Mesenchymal stem cell (in vitro differentiated cells and primary cell): ENCODE measurements around the gene RPRD2.

Source experiments
- DNase-seq: peaks from one replicate; pipeline ENCODE4 v3.0.0-alpha.2; 2013
- H2AFZ ChIP-seq: one replicate; pipeline ENCODE4 v1.6.1; 2013; ENCODE audit warnings: low read depth, mild to moderate bottlenecking, control low read depth, inconsistent platforms, low read length, moderate library complexity
- H2AK5ac ChIP-seq: 2 replicates; pipeline ENCODE4 v1.6.1; 2013; ENCODE audit warnings: low read length, moderate library complexity, mild to moderate bottlenecking, inconsistent platforms; ENCODE audit not compliant: severe bottlenecking
- H2BK120ac ChIP-seq: one replicate; pipeline ENCODE4 v1.6.1; 2013; ENCODE audit warnings: low read depth, mild to moderate bottlenecking, inconsistent platforms, low read length, moderate library complexity
- H2BK12ac ChIP-seq, 2 experiments: one replicate each; pipeline ENCODE4 v1.6.1; 2013; ENCODE audit warnings: inconsistent platforms in 2 of 2, low read length in 2 of 2, mild to moderate bottlenecking in 2 of 2, moderate library complexity in 2 of 2, control low read depth in 1 of 2
- H2BK15ac ChIP-seq: one replicate; pipeline ENCODE4 v1.6.1; 2013; ENCODE audit warnings: mild to moderate bottlenecking, low read depth, inconsistent platforms; ENCODE audit not compliant: poor library complexity, severe bottlenecking
- H2BK5ac ChIP-seq: 2 replicates; pipeline ENCODE4 v1.6.1; 2013; ENCODE audit warnings: low read depth, mild to moderate bottlenecking, low read length, control low read depth, inconsistent platforms; ENCODE audit not compliant: poor library complexity, severe bottlenecking
- H3K14ac ChIP-seq, 2 experiments: one replicate each; pipeline ENCODE4 v1.6.1; 2013; ENCODE audit warnings: inconsistent platforms in 2 of 2, low read length in 2 of 2, control low read depth in 1 of 2, mild to moderate bottlenecking in 1 of 2, moderate library complexity in 1 of 2
- H3K18ac ChIP-seq, 2 experiments: one replicate each; pipeline ENCODE4 v1.6.1; 2013; ENCODE audit warnings: inconsistent platforms in 2 of 2, low read length in 2 of 2, control low read depth in 1 of 2, low read depth in 1 of 2, mild to moderate bottlenecking in 1 of 2
- H3K23ac ChIP-seq, 2 experiments: one replicate each; pipeline ENCODE4 v1.6.1; 2013; ENCODE audit warnings: inconsistent platforms in 2 of 2, low read length in 2 of 2, mild to moderate bottlenecking in 2 of 2, moderate library complexity in 2 of 2, control low read depth in 1 of 2
- H3K27ac ChIP-seq: 2 replicates; pipeline ENCODE4 v1.5.1; 2013; ENCODE audit warnings: mild to moderate bottlenecking, moderate library complexity, low read length, control low read depth, inconsistent platforms; ENCODE audit not compliant: poor library complexity, severe bottlenecking
- H3K27me3 ChIP-seq, 2 experiments: 2 replicates each; pipeline versions ENCODE4 v1.6.1 to v1.7.0; 2013; ENCODE audit warnings: low read length in 2 of 2, mild to moderate bottlenecking in 2 of 2, moderate library complexity in 2 of 2, control low read depth in 1 of 2, inconsistent platforms in 1 of 2; ENCODE audit not compliant: control insufficient read depth in 1 of 2, insufficient read depth in 1 of 2
- H3K36me3 ChIP-seq, 2 experiments: 2 replicates each; pipeline versions ENCODE4 v1.6.1 to v1.7.0; 2013; ENCODE audit warnings: low read length in 2 of 2, control low read depth in 1 of 2, inconsistent platforms in 1 of 2, low read depth in 1 of 2, mild to moderate bottlenecking in 1 of 2; ENCODE audit not compliant: insufficient read depth in 2 of 2, control insufficient read depth in 1 of 2
- H3K4ac ChIP-seq, 2 experiments: one replicate each; pipeline ENCODE4 v1.6.1; 2013; ENCODE audit warnings: inconsistent platforms in 2 of 2, low read length in 2 of 2, mild to moderate bottlenecking in 2 of 2, moderate library complexity in 2 of 2, control low read depth in 1 of 2, low read depth in 1 of 2
- H3K4me1 ChIP-seq: 2 replicates; pipeline ENCODE4 v1.6.1; 2013; ENCODE audit warnings: low read depth, low read length, control low read depth; ENCODE audit not compliant: control insufficient read depth, insufficient read depth
- H3K4me2 ChIP-seq: 2 replicates; pipeline ENCODE4 v1.6.1; 2013; ENCODE audit warnings: low read length, mild to moderate bottlenecking, inconsistent platforms; ENCODE audit not compliant: poor library complexity, severe bottlenecking
- H3K4me3 ChIP-seq, 2 experiments: 2 replicates each; pipeline versions ENCODE4 v1.5.1 to v1.7.0; 2013; ENCODE audit warnings: low read length in 2 of 2, mild to moderate bottlenecking in 2 of 2, control low read depth in 1 of 2, low read depth in 1 of 2; ENCODE audit not compliant: insufficient read depth in 1 of 2
- H3K79me1 ChIP-seq: replicated peaks from 2 replicates; pipeline ENCODE4 v1.6.1; 2013; ENCODE audit warnings: mild to moderate bottlenecking, control low read depth, low read length, inconsistent platforms; ENCODE audit not compliant: poor library complexity, severe bottlenecking
- H3K9ac ChIP-seq: 2 replicates; pipeline ENCODE4 v1.7.0; 2013; ENCODE audit warnings: mild to moderate bottlenecking, low read length, moderate library complexity
- H3K9me3 ChIP-seq: 2 replicates; pipeline ENCODE4 v1.7.0; 2013; ENCODE audit warnings: mild to moderate bottlenecking, low read length; ENCODE audit not compliant: control insufficient read depth
- H4K8ac ChIP-seq: one replicate; pipeline ENCODE4 v1.6.1; 2013; ENCODE audit warnings: inconsistent platforms, mild to moderate bottlenecking, low read length, moderate library complexity
- H4K91ac ChIP-seq: one replicate; pipeline ENCODE4 v1.6.1; 2013; ENCODE audit warnings: mild to moderate bottlenecking, low read length, inconsistent platforms
- WGBS: methylation state at CpG from one replicate; pipeline ENCODE4 v1.1.7; 2013; ENCODE audit warnings: mixed read lengths; 5-methylcytosine and 5-hydroxymethylcytosine counted together

The RPRD2 gene

GRCh38 chr1:150516616-150517015, 152.7 kb downstream of the RPRD2 start:
- Histone ChIP-seq H3K4me2 (no peak overlapping the region), H2AK5ac (no peak overlapping the region), H3K23ac (no peak overlapping the region), H2BK12ac (no peak overlapping the region), H2AFZ (no peak overlapping the region), H2BK5ac (no peak overlapping the region), H3K9ac (peak overlapping the region; percentile 79), H3K36me3 (peaks cover 10 to 20% of the 10 kb centered on the region in 2 experiments), H3K18ac (no peak overlapping the region), H3K4me1 (peaks cover 9% of the 10 kb centered on the region), H4K91ac (no peak overlapping the region), H3K79me1 (no peaks in the 10 kb centered on the region), H3K14ac (no peak overlapping the region), H4K8ac (no peak overlapping the region), H3K4me3 (peak overlapping the region in 1 of 2 experiments; percentile 82), H3K27me3 (no peaks in the 10 kb centered on the region), H2BK15ac (no peak overlapping the region), H2BK120ac (no peak overlapping the region), H3K4ac (no peak overlapping the region), H3K9me3 (no peaks in the 10 kb centered on the region), H3K27ac (no peak overlapping the region)
- peak; percentile 58 for DNase-seq
- WGBS: 79% methylated on average over 1 of the region's 4 CpGs

- Histone ChIP-seq H3K9me3 (no peaks in the 10 kb centered on the region), H3K14ac (no peak overlapping the region)
- 88% methylated on average over 1 of the region's 1 CpG for WGBS
These were observed 157.4 kb downstream of the RPRD2 start for GRCh38 chr1:150521196-150521968.

GRCh38 chr1:150525348-150525747, 161.4 kb downstream of the RPRD2 start:
- no peak overlapping the region for H3K18ac ChIP-seq
- WGBS: 87% methylated on average over 3 of the region's 3 CpGs
- H2AK5ac ChIP-seq: no peak overlapping the region
- no peak for DNase-seq
- H3K4me2 ChIP-seq: no peak overlapping the region
- no peak overlapping the region for H3K27ac ChIP-seq
- no peaks in the 10 kb centered on the region for H3K79me1 ChIP-seq
- H3K4ac ChIP-seq: no peak overlapping the region
- H3K27me3 ChIP-seq: no peaks in the 10 kb centered on the region
- H4K8ac ChIP-seq: no peak overlapping the region
- no peak overlapping the region for H4K91ac ChIP-seq
- H3K9ac ChIP-seq: no peak overlapping the region
- no peak overlapping the region for H2BK5ac ChIP-seq
- H3K36me3 ChIP-seq: no peaks in the 10 kb centered on the region
- no peak overlapping the region for H2BK12ac ChIP-seq
- H2BK15ac ChIP-seq: no peak overlapping the region
- H2AFZ ChIP-seq: no peak overlapping the region
- H2BK120ac ChIP-seq: no peak overlapping the region
- H3K4me1 ChIP-seq: peaks cover 1% of the 10 kb centered on the region
- no peaks in the 10 kb centered on the region for H3K9me3 ChIP-seq
- no peak overlapping the region for H3K4me3 ChIP-seq
- H3K14ac ChIP-seq: no peak overlapping the region
- H3K23ac ChIP-seq: no peak overlapping the region

More at GRCh38 chr1:150521196-150521968, 157.4 kb downstream of the RPRD2 start:
- H3K4me2 ChIP-seq: no peak overlapping the region
- H3K4me3 ChIP-seq: no peak overlapping the region
- H3K79me1 ChIP-seq: no peaks in the 10 kb centered on the region
- no peaks in the 10 kb centered on the region for H3K27me3 ChIP-seq
- H3K4me1 ChIP-seq: no peaks in the 10 kb centered on the region
- no peak overlapping the region for H3K4ac ChIP-seq
- H2BK15ac ChIP-seq: no peak overlapping the region
- no peak overlapping the region for H3K9ac ChIP-seq
- H2AK5ac ChIP-seq: no peak overlapping the region
- no peak overlapping the region for H2BK120ac ChIP-seq
- DNase-seq: no peak
- H3K36me3 ChIP-seq: no peaks in the 10 kb centered on the region
- H2BK5ac ChIP-seq: no peak overlapping the region
- no peak overlapping the region for H4K91ac ChIP-seq
- no peak overlapping the region for H4K8ac ChIP-seq
- no peak overlapping the region for H3K18ac ChIP-seq
- H3K23ac ChIP-seq: no peak overlapping the region
- no peak overlapping the region for H3K27ac ChIP-seq
- no peak overlapping the region for H2BK12ac ChIP-seq
- no peak overlapping the region for H2AFZ ChIP-seq
